ENCODE measurements around the gene NUCB2. TPM values are rescaled to one million over a fixed set of nuclear protein-coding genes. Genes with fewer than 3 reads are reported as not detected.

The NUCB2 gene
- total and polyA plus RNA-seq, 10 of the 15 experiments (the other 5 are each of a cell fraction or from before 2014, with no cell fraction given) = 16.0 to 74.1 (median 52.1) TPM

- no peak overlapping the region for H2AFZ ChIP-seq (ENCODE audit: control insufficient read depth, low read depth, low read length)
- H3K4me1 ChIP-seq (ENCODE audit: control insufficient read depth, insufficient read depth, low read length) = no peaks in the 10 kb centered on the region
- RAD21 ChIA-PET (ENCODE audit: unreplicated experiment) = no interaction called here
- 53% methylated on average over 3 of the region's 3 CpGs for WGBS (ENCODE audit: insufficient coverage, insufficient replicate concordance, low lambda C conversion rate, missing lambda C conversion rate)
- intact Hi-C loops (cut with micrococcal nuclease; ENCODE audit: unreplicated experiment) (no loop called here), in situ Hi-C loops (cut with MboI) (no loop called here)
- no peaks in the 10 kb centered on the region for H4K20me1 ChIP-seq (ENCODE audit: control insufficient read depth, insufficient read depth)
- H3K4me2 ChIP-seq (ENCODE audit: control insufficient read depth, insufficient read depth) = no peak overlapping the region
- H3K79me2 ChIP-seq (ENCODE audit: control insufficient read depth, insufficient read depth, low read length) = no peaks in the 10 kb centered on the region
- SMC1A ChIA-PET (ENCODE audit: uncharacterized antibody, unreplicated experiment) = no interaction called here
- no peak overlapping the region for H3K9ac ChIP-seq (ENCODE audit: control insufficient read depth, insufficient read depth, low read length)
- TF ChIP-seq BMI1 (IDR thresholded peaks at IDR 0.05; ENCODE audit: borderline replicate concordance) (no peak), E2F8 (IDR thresholded peaks at IDR 0.05; ENCODE audit: low read depth, partially characterized antibody) (no peak), ZBTB40 (IDR thresholded peaks at IDR 0.05; ENCODE audit: borderline replicate concordance) (no peak), EGR1 (IDR thresholded peaks at IDR 0.05; ENCODE audit: borderline replicate concordance in 1 of 2, low read depth in 2 of 2, low read length in 2 of 2) (no peak), HCFC1 (IDR thresholded peaks at IDR 0.05; ENCODE audit: low read length) (no peak)
- peaks cover 24% of the 10 kb centered on the region for H3K9me3 ChIP-seq (replicated peaks; ENCODE audit: control insufficient read depth, insufficient read depth, low read length)
- ATAC-seq (no peak), FAIRE-seq (no peak), DNase-seq (ENCODE audit: low read depth, low spot score) (no peak)
- no peak overlapping the region for H3K27ac ChIP-seq (ENCODE audit: control insufficient read depth, insufficient read depth)
- BruUV-seq (replicated peaks) = no TSS peak
- CTCF ChIA-PET = no interaction called here
- H3K4me3 ChIP-seq = no peak overlapping the region
- POLR2A ChIA-PET = no interaction called here
- H3K27me3 ChIP-seq (replicated peaks in 1 of 2; ENCODE audit: control insufficient read depth in 2 of 2, insufficient read depth in 2 of 2, low read length in 1 of 2) = no peaks in the 10 kb centered on the region; a peak in 1 of 4 replicates
- no peaks in the 10 kb centered on the region for H3K36me3 ChIP-seq (ENCODE audit: control insufficient read depth in 2 of 2, insufficient read depth in 2 of 2, low read length in 1 of 2)
Observed at GRCh38 chr11:17368551-17368950, 92.0 kb downstream of the NUCB2 start.

All from GM12878 (cell line).